RCC 7860 (cell line): Measurements from ENCODE around the gene LRWD1.

Source experiments
- DNase-seq: peaks from one replicate; pipeline ENCODE4 v3.0.0-alpha.2; 2015; ENCODE audit warnings: low spot score
- FAIRE-seq: peaks from 2 replicates; lab custom pipeline; 2012; peaks lifted over from hg19 to GRCh38; lab: Jason Lieb, UNC

Gene LRWD1

DNA sequence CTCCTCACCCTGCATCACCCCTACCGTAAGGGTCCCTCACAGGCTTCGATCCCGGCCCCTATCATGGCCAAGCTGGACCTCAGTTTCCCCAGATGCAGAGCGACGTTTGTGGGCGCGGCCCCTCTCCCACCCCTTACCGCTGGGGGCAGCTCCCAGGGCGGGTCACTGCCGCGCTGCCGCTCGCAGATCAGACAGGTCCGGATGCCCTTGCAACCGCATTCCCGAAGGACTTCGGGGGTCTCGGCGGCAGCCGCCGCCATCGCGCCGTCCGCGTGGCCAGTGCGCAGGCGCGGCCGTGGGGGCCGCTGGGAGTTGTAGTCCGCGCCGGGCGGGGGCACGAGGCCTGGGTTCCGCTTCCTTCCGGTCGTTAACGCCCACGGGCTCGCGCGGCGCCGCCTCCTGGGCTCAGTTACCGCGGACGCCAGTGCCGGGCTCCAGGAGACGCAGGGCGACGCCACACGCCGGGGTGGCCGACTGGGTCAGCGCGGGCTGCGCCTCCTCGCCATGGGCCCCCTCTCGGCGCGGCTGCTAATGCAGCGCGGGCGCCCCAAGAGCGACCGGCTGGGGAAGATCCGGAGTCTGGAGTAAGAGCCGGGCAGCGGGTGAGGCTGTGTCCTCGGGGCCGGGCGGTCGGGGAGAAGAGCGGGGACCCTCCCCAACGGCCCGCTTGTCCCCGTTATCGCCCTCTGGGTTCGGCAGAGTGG, at the start of gene LRWD1, which contains the start of gene ALKBH4:
Gene LRWD1, plus strand, starts transcription at position 408 of the 704 bp plus-strand sequence. Its CDS starts 97 bp downstream, at position 505.
Gene ALKBH4, minus strand, starts transcription at position 287 of the 704 bp plus-strand sequence. Its CDS starts 27 bp downstream, at position 260.
- DNase-seq (peak; percentile 88), FAIRE-seq (no peak)

DNA sequence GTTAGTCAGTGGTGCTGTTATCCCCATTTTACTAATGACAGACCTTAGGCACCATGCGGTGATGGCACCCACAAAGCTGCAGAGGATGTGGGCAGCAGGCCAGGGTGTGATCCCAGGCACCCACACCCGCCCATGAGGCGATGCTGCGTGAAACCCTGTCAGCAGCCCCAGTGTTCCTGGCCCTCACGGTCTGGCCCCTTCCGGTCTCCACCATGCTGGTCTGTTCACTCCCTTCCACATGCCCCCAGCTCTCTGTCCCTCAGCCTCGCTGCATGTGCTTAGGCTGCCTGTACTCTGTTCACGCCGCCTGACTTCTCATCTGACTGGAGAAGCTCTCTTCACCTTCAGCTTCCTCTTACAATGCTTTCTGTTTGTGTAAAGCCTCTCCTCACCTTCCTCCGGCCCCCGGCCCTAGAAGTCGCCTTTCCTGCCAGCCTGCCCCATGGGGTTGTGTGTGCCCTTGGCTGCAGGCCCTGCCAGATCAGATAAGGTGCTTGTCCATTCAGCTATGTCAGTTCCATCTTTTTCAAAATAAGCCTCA, 49.0 kb upstream of the LRWD1 start:
- no peak for FAIRE-seq

DNA sequence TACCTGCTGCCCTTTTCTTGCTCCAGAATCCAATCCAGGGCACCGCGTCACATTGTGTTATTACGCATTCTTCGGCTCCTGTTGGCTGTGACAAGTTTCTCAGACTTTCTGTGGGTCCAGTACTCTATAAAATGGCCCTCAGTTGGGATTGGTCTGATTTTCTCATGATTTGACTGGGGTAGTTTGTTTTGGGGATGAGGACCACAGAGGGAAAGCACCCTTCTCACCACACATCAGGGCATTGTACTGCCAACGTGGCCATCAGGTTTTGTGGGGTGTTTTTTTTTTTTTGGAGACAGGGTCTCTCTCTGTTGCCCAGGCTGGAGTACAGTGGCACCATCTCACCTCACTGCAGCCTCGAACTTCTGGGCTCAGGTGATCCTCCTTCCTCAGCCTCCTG, 48.4 kb upstream of the LRWD1 start:
- DNase-seq (no peak), FAIRE-seq (no peak)

More for the DNA sequence above, 49.0 kb upstream of the LRWD1 start:
- DNase-seq = no peak

DNA sequence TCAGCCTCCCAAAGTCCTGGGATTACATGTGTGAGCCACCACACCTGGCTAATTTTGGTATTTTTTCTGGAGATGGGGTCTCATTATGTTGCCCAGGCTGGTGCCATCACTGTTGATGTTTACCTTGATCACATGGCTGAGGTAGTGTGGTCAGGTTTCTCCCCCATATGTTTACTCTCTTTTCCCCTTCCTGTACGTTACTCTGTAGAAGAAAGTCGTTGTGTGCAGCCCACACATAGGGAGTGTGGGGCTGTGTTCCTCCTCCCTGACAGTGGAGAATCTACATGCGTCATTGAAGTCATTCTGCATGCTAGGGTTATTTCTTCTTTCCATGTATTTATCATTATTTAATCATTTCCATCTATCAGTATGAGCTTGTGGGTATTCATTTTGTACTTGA, 47.7 kb upstream of the LRWD1 start:
- DNase-seq = no peak
- FAIRE-seq = no peak

DNA sequence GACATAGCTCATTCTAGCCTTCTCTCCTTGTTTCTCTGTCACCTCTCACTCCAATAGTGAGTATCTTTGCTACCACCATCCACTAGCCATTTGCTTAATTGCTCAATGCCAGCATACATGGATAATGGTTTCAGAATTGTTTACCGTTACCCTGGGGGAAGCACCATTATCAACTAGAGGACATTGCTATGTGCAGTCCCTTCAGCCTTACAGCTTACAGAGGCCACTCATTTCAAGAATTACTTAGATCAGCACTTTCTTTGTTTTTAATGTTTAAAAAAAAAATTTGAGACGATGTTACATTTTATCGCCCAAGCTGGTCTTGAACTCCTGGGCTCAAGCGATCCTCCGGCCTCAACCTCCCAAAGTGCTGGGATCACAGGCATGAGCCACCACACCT, 46.2 kb upstream of the LRWD1 start:
- no peak for FAIRE-seq
- no peak for DNase-seq

DNA sequence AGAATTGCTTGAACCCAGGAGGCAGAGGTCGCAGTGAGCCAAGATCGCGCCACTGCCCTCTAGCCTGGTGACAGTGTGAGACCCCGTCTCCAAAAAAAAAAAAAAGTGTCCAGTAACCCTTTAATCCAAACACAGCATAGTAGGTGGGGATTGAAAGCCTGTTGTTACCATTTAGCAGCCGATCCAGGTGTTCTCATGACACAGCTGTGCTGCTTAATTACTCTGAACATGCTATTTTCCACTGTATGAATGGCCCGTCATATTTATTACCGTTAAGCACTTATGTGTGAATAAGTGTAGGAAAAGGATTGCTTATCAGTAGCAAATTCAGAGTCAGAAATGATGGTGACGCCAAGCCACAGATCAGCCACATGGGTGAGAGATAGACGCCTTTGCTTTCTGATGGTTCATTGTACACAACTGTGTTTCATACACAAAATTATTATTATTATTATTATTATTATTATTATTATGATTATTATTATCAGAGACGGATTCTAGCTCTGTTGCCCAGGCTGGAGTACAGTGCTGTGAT, 43.0 kb upstream of the LRWD1 start:
- DNase-seq = no peak
- FAIRE-seq = no peak

DNA sequence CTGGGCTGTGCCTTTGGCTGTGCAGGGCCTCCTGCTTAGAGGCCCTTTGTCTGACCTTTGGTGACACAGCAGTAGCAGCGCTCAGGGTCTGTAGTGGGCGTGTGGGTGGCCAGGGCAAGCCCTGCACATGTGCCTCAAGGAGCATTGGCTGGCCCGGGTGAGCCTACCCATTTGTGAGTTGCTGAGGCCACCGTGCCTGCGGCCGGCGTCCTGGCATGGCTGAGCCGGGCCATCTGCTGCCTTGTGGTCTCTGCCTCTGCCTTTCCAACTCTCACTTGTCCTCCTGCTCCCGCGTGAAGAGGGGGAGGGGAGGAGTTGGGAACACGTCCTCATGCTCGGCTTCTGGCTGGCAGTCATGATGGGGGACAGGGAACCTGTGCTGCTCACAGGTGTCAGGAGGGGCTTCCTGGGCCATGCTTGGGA, 40.6 kb upstream of the LRWD1 start:
- FAIRE-seq = no peak

DNA sequence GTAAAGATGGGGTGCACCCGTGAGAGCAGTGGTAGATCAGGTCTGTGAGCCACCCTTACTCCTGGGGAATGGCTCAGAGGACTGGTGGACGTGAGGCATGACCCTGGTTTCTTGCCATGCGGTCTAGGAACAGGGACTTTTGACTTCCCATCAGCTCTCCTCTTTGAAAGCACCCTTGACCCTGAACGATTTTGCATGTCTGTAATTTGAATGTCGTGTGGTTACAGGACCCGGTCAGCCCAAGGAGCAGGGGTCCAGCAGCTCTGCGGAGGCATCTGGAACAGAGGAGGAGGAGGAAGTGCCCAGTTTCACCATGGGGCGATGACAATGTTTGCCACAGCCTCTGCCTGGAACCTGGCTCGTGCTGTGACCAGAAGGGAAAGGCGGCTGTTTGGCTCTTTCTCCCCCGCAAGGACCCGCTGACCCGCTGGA, 40.0 kb upstream of the LRWD1 start:
- no peak for DNase-seq
- FAIRE-seq = no peak

More for the DNA sequence above, 40.6 kb upstream of the LRWD1 start:
- no peak for DNase-seq

DNA sequence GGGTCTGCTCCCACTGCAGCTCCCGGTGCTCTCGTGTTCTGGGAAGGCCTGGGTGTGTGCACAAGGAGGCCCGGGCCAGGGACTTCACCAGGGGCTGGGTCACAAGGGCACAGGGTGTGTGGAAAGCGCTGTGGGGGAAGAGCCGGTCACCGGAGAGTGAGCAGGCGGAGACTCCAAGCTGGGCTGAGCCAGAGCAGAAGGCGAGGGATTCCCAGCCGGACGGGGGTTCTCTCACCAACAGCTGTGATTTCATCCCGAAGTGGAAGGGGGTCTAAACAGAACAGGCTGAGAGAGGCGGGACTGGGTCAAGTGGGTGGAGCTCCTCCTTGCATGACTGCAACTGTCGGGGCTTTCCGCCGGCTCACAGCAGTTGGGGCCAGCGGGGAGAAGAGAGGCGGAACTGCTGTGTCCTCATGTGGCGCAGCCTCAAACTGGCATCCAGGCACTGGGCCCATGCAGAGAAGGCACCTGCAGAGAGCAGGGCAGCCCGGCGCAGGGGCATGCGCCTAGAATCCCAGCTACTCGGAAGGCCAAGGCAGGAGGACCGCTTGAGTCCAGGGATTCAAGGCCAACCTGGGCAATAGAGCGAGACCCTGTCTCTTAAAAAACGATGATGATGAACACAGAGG, 39.0 kb upstream of the LRWD1 start:
- DNase-seq (no peak), FAIRE-seq (no peak)

DNA sequence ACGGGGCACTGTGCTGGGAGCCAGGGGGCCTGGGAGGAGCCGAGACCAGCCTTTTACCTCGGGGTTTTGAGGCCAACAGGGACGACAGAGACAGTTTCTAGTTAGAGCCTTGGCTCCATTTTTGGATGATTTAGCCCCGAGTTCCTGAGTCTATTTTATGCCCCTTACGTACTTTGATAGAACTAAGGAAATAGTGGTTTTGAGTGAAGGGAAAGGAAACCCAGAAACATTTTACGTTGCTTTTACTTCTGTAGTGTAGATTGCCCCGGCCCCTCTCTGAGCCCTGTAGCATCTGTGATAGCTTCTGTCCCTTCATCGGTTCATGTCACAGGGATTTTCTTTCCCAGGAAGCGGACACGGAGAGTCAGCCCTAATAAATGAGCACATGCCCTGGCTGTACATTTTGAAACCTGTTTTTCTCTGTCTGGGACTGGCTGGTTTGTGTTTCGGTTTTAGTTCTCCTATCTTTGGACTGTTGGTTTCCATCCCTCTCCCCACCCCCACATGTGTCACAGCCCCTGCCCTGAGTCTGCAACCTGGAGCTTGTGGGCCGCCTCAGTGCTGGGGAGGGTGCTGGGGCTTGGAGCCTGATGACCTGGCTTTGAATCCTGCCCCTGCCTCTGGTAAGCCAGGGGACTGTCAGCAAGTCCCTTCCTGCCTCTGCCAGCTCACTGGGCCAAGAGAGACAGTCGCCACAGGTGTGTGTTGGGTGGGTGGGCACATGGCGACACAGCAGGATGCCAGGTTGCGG, 38.3 kb upstream of the LRWD1 start:
- FAIRE-seq (no peak), DNase-seq (no peak)

DNA sequence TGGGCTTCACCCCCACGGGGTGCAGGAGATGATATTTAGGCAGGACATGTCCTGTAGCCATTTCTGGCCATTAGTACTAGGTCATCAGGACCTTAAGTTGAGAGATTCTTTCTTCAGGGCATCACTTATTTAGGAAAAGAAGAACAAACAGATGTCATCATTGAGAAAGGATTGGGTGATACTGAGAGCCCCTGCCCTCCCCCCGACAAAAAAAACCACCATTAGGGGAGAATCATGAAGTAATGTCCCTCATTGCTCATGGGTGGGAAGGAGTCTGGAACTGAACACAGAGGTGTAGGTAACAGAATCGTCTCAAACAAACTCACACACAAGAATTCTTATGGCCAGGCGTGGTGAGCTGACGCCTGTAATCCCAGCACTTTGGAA, 37.8 kb upstream of the LRWD1 start:
- FAIRE-seq = no peak
- DNase-seq = no peak

DNA sequence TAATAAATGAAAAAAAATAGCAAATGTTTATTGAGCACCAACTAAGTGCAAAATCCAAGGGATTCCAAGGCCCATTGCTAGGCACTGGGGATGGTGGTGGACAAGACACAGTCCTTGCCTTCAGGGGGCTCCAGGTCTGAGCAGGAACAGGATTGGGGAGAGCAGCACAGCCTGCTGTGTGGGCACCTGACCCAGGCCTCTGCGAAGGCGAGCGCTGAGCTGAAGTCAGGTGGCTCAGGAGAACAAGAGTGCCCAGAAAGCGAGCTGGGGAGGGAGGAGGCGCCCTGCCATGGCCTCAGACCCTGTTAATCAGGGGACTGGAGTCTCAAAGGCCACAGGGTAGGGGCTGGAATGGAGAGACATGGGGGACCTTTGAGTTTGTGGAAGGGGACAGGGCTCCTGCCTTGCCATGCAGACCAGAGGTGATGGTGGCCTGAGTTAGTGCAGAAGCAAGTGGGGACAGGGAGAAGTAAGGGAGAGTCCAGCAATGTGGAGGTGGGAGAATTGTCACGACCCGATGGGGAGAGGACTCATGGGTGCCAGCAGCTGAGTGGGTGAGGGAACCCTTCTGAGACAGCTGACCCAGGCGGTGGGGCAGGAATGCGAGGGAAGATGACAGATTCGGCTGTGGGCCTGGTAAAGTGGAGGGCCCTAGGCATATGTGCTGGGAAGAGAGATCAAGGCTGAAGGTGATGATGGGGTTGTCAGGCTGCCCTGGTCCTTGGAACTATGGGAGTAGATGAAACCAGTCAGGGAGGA, 35.5 kb upstream of the LRWD1 start:
- no peak for DNase-seq
- FAIRE-seq = no peak

DNA sequence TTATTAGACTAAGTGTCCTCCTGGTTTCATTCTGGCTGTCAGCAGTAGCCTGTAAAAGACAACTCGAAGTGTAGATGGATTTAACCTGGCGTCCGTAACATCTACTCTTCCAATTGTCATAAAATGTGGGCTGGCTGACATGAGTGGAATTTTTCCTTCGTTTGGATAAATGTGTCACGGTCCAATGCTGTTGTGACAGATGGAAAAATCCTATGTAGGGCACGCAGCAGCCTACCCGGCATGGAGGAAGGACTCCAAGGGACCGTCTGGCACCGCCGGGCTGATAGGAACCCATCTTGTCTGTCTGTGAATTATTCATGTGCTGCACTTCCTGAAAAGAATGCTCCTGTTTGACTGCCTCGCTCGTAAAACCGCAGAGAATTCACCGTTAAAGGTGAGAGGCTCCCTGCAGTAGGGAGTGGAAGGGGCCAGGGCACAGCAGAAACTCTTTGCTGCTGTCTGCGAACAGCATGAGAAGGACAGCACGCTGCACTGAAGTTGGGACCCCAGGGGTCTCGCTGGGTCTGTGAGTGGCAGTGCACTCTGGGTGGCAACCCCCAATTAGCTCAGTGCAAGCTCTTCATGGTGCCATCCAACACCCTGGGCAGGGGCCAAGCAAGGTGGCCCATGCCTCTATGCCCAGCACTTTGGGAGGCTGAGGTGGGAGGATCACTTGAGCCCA, 33.0 kb upstream of the LRWD1 start:
- DNase-seq = peak; percentile 92
- peak; percentile 94 for FAIRE-seq

DNA sequence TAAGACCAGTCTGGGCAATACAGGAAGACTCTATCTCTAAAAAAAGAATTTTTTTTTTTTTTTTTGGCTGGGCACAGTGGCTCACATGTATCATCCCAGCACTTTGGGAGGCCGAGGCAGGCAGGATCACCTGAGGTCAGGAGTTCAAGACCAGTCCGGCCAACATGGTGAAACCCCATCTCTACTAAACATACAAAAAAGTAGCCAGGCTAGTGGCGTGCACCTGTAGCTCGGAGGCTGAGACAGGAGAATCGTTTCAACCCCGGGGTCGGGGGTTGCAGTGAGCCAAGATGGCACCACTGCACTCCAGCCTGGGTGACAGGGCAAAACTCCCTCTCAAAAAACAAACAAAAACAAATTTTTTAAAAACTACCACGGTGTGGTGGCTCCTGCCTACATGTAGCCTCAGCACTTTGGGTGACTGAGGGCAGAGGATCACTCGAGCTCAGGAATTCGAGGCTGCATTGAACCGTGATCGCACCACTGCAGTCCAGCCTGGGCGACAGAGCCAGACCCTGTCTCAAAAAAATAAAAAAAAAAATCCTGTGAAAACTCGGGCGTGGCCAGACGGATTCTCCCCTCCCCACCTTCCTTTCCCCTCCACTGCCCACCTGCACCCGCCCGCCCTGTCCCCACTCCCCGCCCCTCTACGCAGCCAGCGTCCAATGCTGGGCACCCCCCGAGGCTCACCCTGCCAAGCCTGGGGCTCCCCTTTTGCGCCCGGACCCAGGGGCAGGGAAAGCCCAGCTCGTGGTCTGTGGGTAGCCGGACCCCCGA, 32.2 kb upstream of the LRWD1 start:
- DNase-seq (no peak), FAIRE-seq (no peak)

DNA sequence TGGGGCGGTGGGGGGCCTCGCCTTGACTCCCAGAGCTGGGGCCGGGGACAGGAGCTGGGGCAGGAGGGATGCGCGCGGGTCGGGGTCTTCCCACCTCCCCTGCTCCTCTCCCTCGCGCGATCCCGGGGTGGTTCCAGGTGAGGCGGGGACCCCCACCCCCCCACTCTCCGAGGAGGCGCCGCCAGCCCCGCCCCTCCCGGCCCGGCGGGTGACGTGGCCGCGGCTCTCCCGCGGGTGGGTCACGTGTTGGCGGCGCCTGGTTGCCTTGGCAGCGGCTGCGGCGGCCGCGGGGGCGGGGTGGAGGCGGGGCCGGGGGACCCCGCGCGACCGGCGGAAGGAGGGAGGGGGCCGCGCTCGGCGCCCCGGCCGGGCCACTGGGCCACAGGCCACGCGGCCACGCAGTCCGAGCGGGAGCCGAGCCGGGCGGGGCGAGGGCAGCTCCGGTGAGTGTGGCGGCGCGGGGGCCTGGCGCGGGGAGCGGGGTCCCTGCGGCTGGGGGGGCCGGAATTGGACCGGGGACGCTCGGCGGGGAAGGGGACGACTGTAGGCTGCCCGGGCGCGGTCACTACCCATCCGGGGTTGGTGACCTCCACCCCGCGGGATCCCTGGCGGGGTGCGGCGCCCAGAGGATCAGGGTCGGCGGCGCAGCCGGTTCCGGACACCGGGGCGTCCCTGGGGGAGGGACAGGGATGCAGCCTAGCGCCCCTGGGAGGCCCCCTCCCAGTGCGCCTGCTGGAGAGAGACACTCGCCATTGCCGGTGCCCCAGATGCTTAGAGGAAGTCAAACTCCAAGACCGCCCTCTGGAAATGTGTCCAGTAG, 31.4 kb upstream of the LRWD1 start, which contains the start of gene ORAI2:
Gene ORAI2, plus strand, starts transcription at position 357 of the 820 bp plus-strand sequence. CDS start 5,382 bp downstream, outside the sequence.
- DNase-seq (peak; percentile 50), FAIRE-seq (no peak)

DNA sequence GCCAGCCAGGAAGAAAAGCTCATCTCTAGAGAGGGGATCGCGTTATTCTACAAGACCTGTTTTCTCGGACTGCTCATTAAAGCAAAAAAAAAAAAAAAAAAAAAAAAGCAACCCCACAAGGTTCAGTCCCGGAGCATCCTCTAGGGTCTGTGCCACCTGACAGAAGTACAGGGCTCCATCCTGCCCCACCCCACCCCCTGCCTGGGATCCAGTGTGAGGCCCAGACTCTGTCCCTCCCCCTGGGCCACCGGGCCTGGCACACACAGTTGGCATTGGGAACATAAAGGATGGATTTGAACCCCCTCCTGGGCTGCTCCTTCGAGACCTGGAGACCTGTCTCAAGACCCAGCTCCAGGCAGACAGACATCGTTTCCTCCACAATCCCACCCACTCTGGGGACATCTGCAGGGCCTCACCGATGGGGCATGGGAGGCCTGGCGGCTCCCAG, 30.7 kb upstream of the LRWD1 start:
- no peak for DNase-seq
- FAIRE-seq = no peak

DNA sequence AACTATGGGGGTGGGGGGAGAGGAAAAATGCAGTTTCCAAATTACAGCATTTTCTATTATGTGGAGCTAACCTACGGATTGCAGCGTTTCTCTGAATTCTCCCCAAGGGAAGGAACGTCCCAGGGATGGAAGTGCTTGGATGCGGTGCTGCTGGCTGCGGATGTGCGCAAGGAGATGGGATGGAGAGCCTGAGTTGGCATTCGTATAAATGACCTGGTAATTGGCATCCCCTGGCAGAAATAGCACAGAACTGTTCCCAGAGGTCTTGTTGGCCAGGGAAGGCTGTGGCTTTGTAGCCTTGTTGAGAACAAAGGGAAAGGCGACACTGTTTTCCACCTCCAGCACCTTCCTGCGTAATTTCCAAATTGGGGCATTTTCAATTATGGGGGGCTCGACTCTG, 28.7 kb upstream of the LRWD1 start:
- FAIRE-seq (no peak), DNase-seq (no peak)
